Karpas-422 (cell line): ENCODE data around the gene TBC1D1. TPM values are rescaled to one million over a fixed set of nuclear protein-coding genes. Genes with fewer than 3 reads are reported as not detected.

Experiments
- DNase-seq: peaks from one replicate; pipeline ENCODE4 v3.0.0-alpha.2; 2015
- H2AFZ ChIP-seq: fragments of 200-600 bp; sonication (generic); 2 replicates; pipeline ENCODE4 v1.6.1; 2014; ENCODE audit warnings: antibody characterized with exemption, low read length, mixed read lengths
- H3K27ac ChIP-seq: fragments of 200-600 bp; sonication (generic); 2 replicates; pipeline ENCODE4 v1.5.1; 2014; ENCODE audit warnings: mild to moderate bottlenecking, low read length, moderate library complexity
- H3K27me3 ChIP-seq: fragments of 200-600 bp; sonication (generic); 2 replicates; pipeline ENCODE4 v1.6.1; 2014; ENCODE audit warnings: low read length, mixed read lengths
- H3K36me3 ChIP-seq: fragments of 200-600 bp; sonication (generic); 2 replicates; pipeline ENCODE4 v1.6.1; 2014; ENCODE audit warnings: low read length, mixed read lengths; ENCODE audit not compliant: insufficient read depth
- H3K4me1 ChIP-seq: fragments of 200-600 bp; sonication (generic); 2 replicates; pipeline ENCODE4 v1.6.1; 2014; ENCODE audit warnings: mild to moderate bottlenecking, low read length, mixed read lengths
- H3K4me2 ChIP-seq: fragments of 200-600 bp; sonication (generic); 2 replicates; pipeline ENCODE4 v1.6.1; 2014; ENCODE audit warnings: low read length, low read depth, mild to moderate bottlenecking; ENCODE audit not compliant: poor library complexity, severe bottlenecking
- H3K4me3 ChIP-seq: fragments of 200-600 bp; sonication (generic); 2 replicates; pipeline ENCODE4 v1.5.1; 2014; ENCODE audit warnings: mild to moderate bottlenecking, antibody characterized with exemption, low read length, mixed read lengths
- H3K79me2 ChIP-seq: fragments of 200-600 bp; sonication (generic); 2 replicates; pipeline ENCODE4 v1.6.1; 2014; ENCODE audit warnings: mild to moderate bottlenecking, low read length, mixed read lengths
- H3K9ac ChIP-seq: fragments of 200-600 bp; sonication (generic); 2 replicates; pipeline ENCODE4 v1.6.0; 2014; ENCODE audit warnings: low read length
- H3K9me2 ChIP-seq: fragments of 200-600 bp; sonication (generic), shearing (Covaris generic); replicated peaks from 2 replicates; pipeline ENCODE4 v1.6.0; 2014; ENCODE audit warnings: mild to moderate bottlenecking, low read length, moderate library complexity; ENCODE audit not compliant: insufficient read depth
- H3K9me3 ChIP-seq: fragments of 300-700, 200-600 bp; sonication (generic); 2 replicates; pipeline ENCODE4 v1.6.1; 2014; ENCODE audit warnings: low read length, mixed read lengths
- H4K20me1 ChIP-seq: fragments of 200-600 bp; sonication (generic); 2 replicates; pipeline ENCODE4 v1.6.1; 2014; ENCODE audit warnings: mild to moderate bottlenecking, antibody characterized with exemption, low read length, low read depth; ENCODE audit not compliant: insufficient read depth
- total RNA-seq: library from RNA; depleted of rRNA; stranded (reverse); fragments of >200 nt; shearing (Covaris generic); gene quantifications from 2 replicates; pipeline ENCODE4 v1.2.3, GENCODE V29; 2014; ENCODE audit warnings: low replicate concordance

The TBC1D1 gene
- total RNA-seq, 1 experiment from 2014 or later, result 30.5 TPM

- no peaks in the 10 kb centered on the region for H3K27me3 ChIP-seq
- H3K4me2 ChIP-seq, result no peak overlapping the region
- H3K36me3 ChIP-seq, result no peaks in the 10 kb centered on the region
- H3K4me3 ChIP-seq, result no peak overlapping the region
- no peak overlapping the region for H3K27ac ChIP-seq
- no peaks in the 10 kb centered on the region for H3K4me1 ChIP-seq
- H4K20me1 ChIP-seq, result no peaks in the 10 kb centered on the region
- no peaks in the 10 kb centered on the region for H3K9me3 ChIP-seq
- no peaks in the 10 kb centered on the region for H3K79me2 ChIP-seq
- no peak overlapping the region for H3K9ac ChIP-seq
- DNase-seq, result no peak
- no peak overlapping the region for H2AFZ ChIP-seq
- H3K9me2 ChIP-seq, result no peaks in the 10 kb centered on the region
Measured at GRCh38 chr4:38080061-38080974, 189.4 kb downstream of the TBC1D1 start.

GRCh38 chr4:38082021-38082420 lies 191.1 kb downstream of the TBC1D1 start:
- DNase-seq, result no peak
- no peaks in the 10 kb centered on the region for H3K9me2 ChIP-seq
- no peak overlapping the region for H3K27ac ChIP-seq
- no peaks in the 10 kb centered on the region for H3K36me3 ChIP-seq
- no peak overlapping the region for H2AFZ ChIP-seq
- no peaks in the 10 kb centered on the region for H4K20me1 ChIP-seq
- no peak overlapping the region for H3K4me3 ChIP-seq
- H3K27me3 ChIP-seq, result no peaks in the 10 kb centered on the region
- H3K79me2 ChIP-seq, result no peaks in the 10 kb centered on the region
- H3K4me1 ChIP-seq, result no peaks in the 10 kb centered on the region
- H3K4me2 ChIP-seq, result no peak overlapping the region
- H3K9me3 ChIP-seq, result no peaks in the 10 kb centered on the region
- no peak overlapping the region for H3K9ac ChIP-seq

GRCh38 chr4:38082424-38083385 lies 191.8 kb downstream of the TBC1D1 start:
- H2AFZ ChIP-seq, result no peak overlapping the region
- no peaks in the 10 kb centered on the region for H3K27me3 ChIP-seq
- H4K20me1 ChIP-seq, result no peaks in the 10 kb centered on the region
- H3K79me2 ChIP-seq, result no peaks in the 10 kb centered on the region
- H3K9ac ChIP-seq, result no peak overlapping the region
- no peak overlapping the region for H3K4me2 ChIP-seq
- no peak overlapping the region for H3K27ac ChIP-seq
- H3K36me3 ChIP-seq, result no peaks in the 10 kb centered on the region
- DNase-seq, result no peak
- no peaks in the 10 kb centered on the region for H3K9me3 ChIP-seq
- H3K4me1 ChIP-seq, result no peaks in the 10 kb centered on the region
- H3K9me2 ChIP-seq, result no peaks in the 10 kb centered on the region
- H3K4me3 ChIP-seq, result no peak overlapping the region

- Histone ChIP-seq H3K4me2 (no peak overlapping the region), H2AFZ (no peak overlapping the region), H4K20me1 (no peaks in the 10 kb centered on the region), H3K79me2 (no peaks in the 10 kb centered on the region), H3K27ac (no peak overlapping the region), H3K36me3 (no peaks in the 10 kb centered on the region), H3K9ac (no peak overlapping the region), H3K4me3 (no peak overlapping the region), H3K9me2 (no peaks in the 10 kb centered on the region), H3K9me3 (no peaks in the 10 kb centered on the region), H3K4me1 (no peaks in the 10 kb centered on the region), H3K27me3 (no peaks in the 10 kb centered on the region)
- no peak for DNase-seq
Measured at GRCh38 chr4:38084877-38085711, 194.2 kb downstream of the TBC1D1 start.

- Histone ChIP-seq H3K4me1 (no peaks in the 10 kb centered on the region), H3K9ac (no peak overlapping the region), H3K79me2 (no peaks in the 10 kb centered on the region), H3K27me3 (no peaks in the 10 kb centered on the region), H3K27ac (no peak overlapping the region), H2AFZ (no peak overlapping the region), H3K36me3 (no peaks in the 10 kb centered on the region), H3K9me2 (no peaks in the 10 kb centered on the region), H3K4me3 (no peak overlapping the region), H3K9me3 (no peaks in the 10 kb centered on the region), H3K4me2 (no peak overlapping the region), H4K20me1 (no peaks in the 10 kb centered on the region)
- DNase-seq, result no peak
Measured at GRCh38 chr4:38085751-38086150, 194.9 kb downstream of the TBC1D1 start.

GRCh38 chr4:38086151-38086848 lies 195.4 kb downstream of the TBC1D1 start:
- Histone ChIP-seq H4K20me1 (no peaks in the 10 kb centered on the region), H3K27me3 (no peaks in the 10 kb centered on the region), H3K9me3 (no peaks in the 10 kb centered on the region), H3K4me2 (no peak overlapping the region), H3K27ac (no peak overlapping the region), H3K4me1 (no peaks in the 10 kb centered on the region), H3K36me3 (no peaks in the 10 kb centered on the region), H3K79me2 (no peaks in the 10 kb centered on the region), H2AFZ (no peak overlapping the region), H3K9ac (no peak overlapping the region), H3K9me2 (no peaks in the 10 kb centered on the region), H3K4me3 (no peak overlapping the region)
- DNase-seq, result no peak

- Histone ChIP-seq H3K27ac (no peak overlapping the region), H4K20me1 (no peaks in the 10 kb centered on the region), H3K36me3 (no peaks in the 10 kb centered on the region), H3K27me3 (no peaks in the 10 kb centered on the region), H3K4me1 (no peaks in the 10 kb centered on the region), H3K79me2 (no peaks in the 10 kb centered on the region), H3K9ac (no peak overlapping the region), H3K4me2 (no peak overlapping the region), H3K9me2 (no peaks in the 10 kb centered on the region), H3K4me3 (no peak overlapping the region), H3K9me3 (no peaks in the 10 kb centered on the region), H2AFZ (no peak overlapping the region)
- DNase-seq, result no peak
Measured at GRCh38 chr4:38086849-38087226, 196.0 kb downstream of the TBC1D1 start.
